GM23338 (cell line): ENCODE results near the gene SFTA2. TPM values are rescaled to one million over a fixed set of nuclear protein-coding genes. Genes with fewer than 3 reads are reported as not detected.

Experiments used
- ATAC-seq: fragments of 200-7000 bp; cut with Tn5 transposase; 3 replicates; pipeline ENCODE4 v1.9.1; 2020
- DNase-seq: peaks from one replicate; pipeline ENCODE4 v3.0.0-alpha.2; 2015; ENCODE audit warnings: low spot score
- H2AFZ ChIP-seq: fragments of 200-600 bp; sonication (generic); 2 replicates; pipeline ENCODE4 v1.8.0; 2016; ENCODE audit warnings: antibody characterized with exemption, mild to moderate bottlenecking, moderate library complexity
- H3F3A ChIP-seq: fragments of 200-600 bp; sonication (generic); replicated peaks from 2 replicates; pipeline ENCODE4 v1.8.0; 2017; ENCODE audit warnings: antibody characterized with exemption, mixed run types, low read depth
- H3K27ac ChIP-seq: fragments of 200-600 bp; sonication (generic); 2 replicates; pipeline ENCODE4 v1.6.1; 2016; ENCODE audit warnings: low read depth
- H3K27me3 ChIP-seq: fragments of 200-600 bp; sonication (generic); 2 replicates; pipeline ENCODE4 v1.8.0; 2016; ENCODE audit warnings: mild to moderate bottlenecking, mixed run types, moderate library complexity; ENCODE audit not compliant: insufficient read depth
- H3K36me3 ChIP-seq: fragments of 200-600 bp; sonication (generic); 2 replicates; pipeline ENCODE4 v1.8.0; 2016; ENCODE audit warnings: mild to moderate bottlenecking; ENCODE audit not compliant: insufficient read depth
- H3K4me1 ChIP-seq: fragments of 200-600 bp; sonication (generic); 2 replicates; pipeline ENCODE4 v1.8.0; 2016; ENCODE audit warnings: mild to moderate bottlenecking, moderate library complexity; ENCODE audit not compliant: insufficient read depth
- H3K4me2 ChIP-seq: fragments of 200-600 bp; sonication (generic); 2 replicates; pipeline ENCODE4 v1.7.1; 2017; ENCODE audit warnings: mixed run types
- H3K4me3 ChIP-seq: fragments of 200-600 bp; sonication (generic); 2 replicates; pipeline ENCODE4 v1.6.1; 2016; ENCODE audit warnings: mixed run types
- H3K79me2 ChIP-seq: fragments of 200-600 bp; sonication (generic); replicated peaks from 2 replicates; pipeline ENCODE4 v1.8.0; 2017; ENCODE audit warnings: mild to moderate bottlenecking; ENCODE audit not compliant: insufficient read depth
- H3K9me2 ChIP-seq: fragments of 200-600 bp; sonication (generic); 2 replicates; pipeline ENCODE4 v1.8.0; 2017; ENCODE audit not compliant: insufficient read depth
- H4K20me1 ChIP-seq: fragments of 200-600 bp; sonication (generic); replicated peaks from 2 replicates; pipeline ENCODE4 v1.8.0; 2017; ENCODE audit warnings: mild to moderate bottlenecking; ENCODE audit not compliant: insufficient read depth
- H3K27ac Mint-ChIP-seq: 2 replicates; pipeline ENCODE4 v1.8.0; 2020; ENCODE audit warnings: inconsistent platforms, mild to moderate bottlenecking, moderate library complexity, mixed read lengths
- H3K27me3 Mint-ChIP-seq: 3 replicates; pipeline ENCODE4 v1.8.0; 2022; ENCODE audit warnings: low read depth, mild to moderate bottlenecking, moderate library complexity, mixed read lengths, inconsistent platforms; ENCODE audit not compliant: insufficient read depth, poor library complexity
- H3K36me3 Mint-ChIP-seq: 3 replicates; pipeline ENCODE4 v1.8.0; 2021; ENCODE audit warnings: low read depth, mild to moderate bottlenecking, inconsistent platforms, moderate library complexity, mixed read lengths
- H3K4me1 Mint-ChIP-seq: 3 replicates; pipeline ENCODE4 v1.8.0; 2020; ENCODE audit warnings: mild to moderate bottlenecking, inconsistent platforms, mixed read lengths
- H3K4me3 Mint-ChIP-seq: 3 replicates; pipeline ENCODE4 v1.8.0; 2021; ENCODE audit warnings: moderate library complexity, mild to moderate bottlenecking, inconsistent platforms, mixed read lengths
- H3K9me3 Mint-ChIP-seq: 3 replicates; pipeline ENCODE4 v1.8.0; 2020; ENCODE audit warnings: moderate library complexity, mild to moderate bottlenecking, inconsistent platforms, mixed read lengths
- CREB1 ChIP-seq: fragments of 250-450 bp; sonication (Bioruptor Pico); IDR thresholded peaks from 2 replicates; pipeline ENCODE4 v1.5.0; 2020; ENCODE audit warnings: low read depth, mild to moderate bottlenecking, moderate library complexity
- CTCF ChIP-seq, 2 experiments: fragments of 200-600 bp in 1 of 2; sonication (generic) in 1 of 2; conservative IDR thresholded peaks; 2 replicates each; pipeline versions ENCODE4 v1.5.1 to v1.6.1; 2016 to 2017; ENCODE audit warnings: antibody characterized with exemption in 2 of 2, low read depth in 2 of 2, mild to moderate bottlenecking in 2 of 2, moderate library complexity in 1 of 2
- EZH2 ChIP-seq: fragments of 200-600 bp; sonication (generic); IDR thresholded peaks from one replicate; pipeline ENCODE4 v1.8.0; 2017; ENCODE audit warnings: antibody characterized with exemption, mild to moderate bottlenecking, low read depth; ENCODE audit not compliant: unreplicated experiment
- EZH2phosphoT487 ChIP-seq: fragments of 200-600 bp; sonication (generic); IDR thresholded peaks from one replicate; pipeline ENCODE4 v1.8.1; 2018; ENCODE audit warnings: antibody characterized with exemption; ENCODE audit not compliant: unreplicated experiment
- JUNB ChIP-seq: IDR thresholded peaks from one replicate; pipeline ENCODE4 v1.6.1; 2016; ENCODE audit warnings: antibody characterized with exemption; ENCODE audit not compliant: unreplicated experiment
- NANOG ChIP-seq: IDR thresholded peaks from 2 replicates; pipeline ENCODE4 v1.6.1; 2016; ENCODE audit warnings: antibody characterized with exemption, borderline replicate concordance
- POLR2AphosphoS5 ChIP-seq: IDR thresholded peaks from 2 replicates; pipeline ENCODE4 v1.6.1; 2016; ENCODE audit warnings: antibody characterized with exemption, low read depth
- REST ChIP-seq: IDR thresholded peaks from one replicate; pipeline ENCODE4 v1.6.1; 2018; ENCODE audit warnings: antibody characterized with exemption; ENCODE audit not compliant: unreplicated experiment
- STAT1 ChIP-seq: IDR thresholded peaks from one replicate; pipeline ENCODE4 v1.6.1; 2016; ENCODE audit warnings: antibody characterized with exemption; ENCODE audit not compliant: unreplicated experiment
- ZNF114 ChIP-seq: fragments of 250-450 bp; sonication (Bioruptor Pico); IDR thresholded peaks from 2 replicates; pipeline ENCODE4 v1.5.0; 2020; ENCODE audit warnings: mild to moderate bottlenecking, moderate library complexity
- ZNF331 ChIP-seq: fragments of 250-450 bp; sonication (Bioruptor Pico); IDR thresholded peaks from 2 replicates; pipeline ENCODE4 v1.5.0; 2020; ENCODE audit warnings: low read depth, mild to moderate bottlenecking, moderate library complexity
- ZNF462 ChIP-seq: fragments of 250-450 bp; sonication (Bioruptor Pico); IDR thresholded peaks from 2 replicates; pipeline ENCODE4 v1.5.0; 2020; ENCODE audit warnings: mild to moderate bottlenecking, moderate library complexity
- polyA plus RNA-seq: library from polyadenylated mRNA; unstranded; fragments of >200 nt; fragmentation: Nextera tagmentation; extraction: Ambion mirVana; gene quantifications from 2 replicates; pipeline ENCODE4 v1.2.1, GENCODE V29; 2016
- total RNA-seq: library from RNA; depleted of rRNA; stranded (reverse); fragments of >200 nt; shearing (Covaris generic); gene quantifications from 2 replicates; pipeline ENCODE4 v1.2.3, GENCODE V29; 2014
- TF ChIP-seq, protein P1 (sequence below): IDR thresholded peaks from 2 replicates; pipeline ENCODE4 v1.6.1; 2016; ENCODE audit warnings: antibody characterized with exemption

SFTA2 gene
- total and polyA plus RNA-seq, 2 experiments from 2014 or later: not detected

DNA sequence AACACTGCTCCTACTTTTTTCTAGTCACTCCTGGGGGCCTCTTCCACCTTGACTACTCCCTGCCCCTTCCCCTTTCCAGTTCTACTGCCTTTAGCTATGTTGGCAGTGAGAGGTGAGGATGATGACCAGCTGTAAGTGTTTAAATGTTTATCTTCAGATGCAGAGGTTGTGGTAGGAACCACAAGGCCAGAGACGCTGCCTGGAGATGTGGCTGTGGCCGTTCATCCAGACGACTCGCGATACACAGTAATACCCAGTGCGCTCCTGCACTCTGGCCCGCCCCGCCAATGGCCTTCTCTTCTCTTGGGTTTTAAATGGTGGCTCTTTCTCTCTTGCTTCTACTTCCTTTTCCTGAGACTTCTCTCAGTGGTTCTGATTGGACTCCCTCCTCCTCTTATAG, 13.3 kb downstream of the SFTA2 start:
- Histone ChIP-seq H3K4me1 (peaks cover 8% of the 10 kb centered on the region; the same call in 1 of the 2 replicates), H3F3A (0 out of 2 replicates have a peak, but pooled peaks cover 9% of the 10 kb centered on the region), H3K4me2 (no peak overlapping the region), H3K36me3 (no peaks in the 10 kb centered on the region; the same call in 1 of the 2 replicates), H3K79me2 (no peaks in the 10 kb centered on the region), H4K20me1 (no peaks in the 10 kb centered on the region), H3K9me2 (no peaks in the 10 kb centered on the region), H2AFZ (no peak overlapping the region), H3K4me3 (no peak overlapping the region), H3K27ac (no peak overlapping the region), H3K27me3 (no peaks in the 10 kb centered on the region)
- Mint-ChIP-seq H3K4me1 (peaks cover 26% of the 10 kb centered on the region), H3K27me3 (peaks cover 14% of the 10 kb centered on the region), H3K4me3 (no peak overlapping the region), H3K36me3 (peaks cover 66% of the 10 kb centered on the region), H3K9me3 (no peaks in the 10 kb centered on the region; the same call in 2 of the 3 replicates), H3K27ac (no peak overlapping the region)
- DNase-seq: no peak
- no peak for ATAC-seq
- TF ChIP-seq CTCF (conservative IDR thresholded peaks at IDR 0.05; ENCODE audit: low read depth in 2 of 2) (no peak), ZNF462 (CRISPR knock-in tag) (no peak), NANOG (no peak), JUNB (no peak), POLR2AphosphoS5 (no peak), CREB1 (no peak), ZNF331 (CRISPR knock-in tag) (no peak), STAT1 (no peak), EZH2 (no peak), REST (no peak), ZNF114 (no peak), EZH2phosphoT487 (no peak)
- TF ChIP-seq, protein P1, sequence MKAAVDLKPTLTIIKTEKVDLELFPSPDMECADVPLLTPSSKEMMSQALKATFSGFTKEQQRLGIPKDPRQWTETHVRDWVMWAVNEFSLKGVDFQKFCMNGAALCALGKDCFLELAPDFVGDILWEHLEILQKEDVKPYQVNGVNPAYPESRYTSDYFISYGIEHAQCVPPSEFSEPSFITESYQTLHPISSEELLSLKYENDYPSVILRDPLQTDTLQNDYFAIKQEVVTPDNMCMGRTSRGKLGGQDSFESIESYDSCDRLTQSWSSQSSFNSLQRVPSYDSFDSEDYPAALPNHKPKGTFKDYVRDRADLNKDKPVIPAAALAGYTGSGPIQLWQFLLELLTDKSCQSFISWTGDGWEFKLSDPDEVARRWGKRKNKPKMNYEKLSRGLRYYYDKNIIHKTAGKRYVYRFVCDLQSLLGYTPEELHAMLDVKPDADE: no peak
